Inflammatory macrophage treated with lipopolysaccharide for 1 hour (primary cell): ENCODE measurements around the gene OGFOD3.

Experiments
- DNase-seq, 2 donors: peaks; one replicate each; pipeline ENCODE4 v3.0.0-alpha.2; 2020 to 2022

OGFOD3 gene

GRCh38 chr17:82446649-82447048, 28.3 kb upstream of the OGFOD3 start:
- no peak for DNase-seq

- DNase-seq = no peak
These were observed 27.7 kb upstream of the OGFOD3 start for GRCh38 chr17:82446124-82446523.

- DNase-seq = no peak
These were observed 27.2 kb upstream of the OGFOD3 start for GRCh38 chr17:82445542-82445941.

- DNase-seq = no peak
These were observed 26.6 kb upstream of the OGFOD3 start for GRCh38 chr17:82444941-82445521.

GRCh38 chr17:82444284-82444893, 26.0 kb upstream of the OGFOD3 start:
- DNase-seq = no peak

- DNase-seq = no peak
These were observed 25.3 kb upstream of the OGFOD3 start for GRCh38 chr17:82443465-82444283.

GRCh38 chr17:82442643-82443464, 24.5 kb upstream of the OGFOD3 start:
- no peak for DNase-seq

- DNase-seq = no peak
These were observed 23.5 kb upstream of the OGFOD3 start for GRCh38 chr17:82441691-82442487.

GRCh38 chr17:82440991-82441627, 22.7 kb upstream of the OGFOD3 start:
- peak; percentile 44 to 56 for DNase-seq

- peak; percentile 62 to 71 for DNase-seq
These were observed 22.1 kb upstream of the OGFOD3 start for GRCh38 chr17:82440469-82440981.

- DNase-seq = no peak
These were observed 21.5 kb upstream of the OGFOD3 start for GRCh38 chr17:82439829-82440365.

- DNase-seq = no peak
These were observed 20.9 kb upstream of the OGFOD3 start for GRCh38 chr17:82439194-82439828.

- no peak for DNase-seq
These were observed 20.2 kb upstream of the OGFOD3 start for GRCh38 chr17:82438401-82439193.

- DNase-seq = no peak
These were observed 18.9 kb upstream of the OGFOD3 start for GRCh38 chr17:82437325-82437668.

- DNase-seq = no peak
These were observed 18.4 kb upstream of the OGFOD3 start for GRCh38 chr17:82436601-82437324.

GRCh38 chr17:82435601-82436583, 17.5 kb upstream of the OGFOD3 start:
- no peak for DNase-seq

GRCh38 chr17:82435103-82435502, 16.7 kb upstream of the OGFOD3 start:
- no peak for DNase-seq

GRCh38 chr17:82434216-82434565, 15.8 kb upstream of the OGFOD3 start:
- DNase-seq = peak in 1 of 2 donors; percentile 19
